Type B pancreatic cell (in vitro differentiated cells): ENCODE measurements around the gene MYL5. TPM values are rescaled to one million over a fixed set of nuclear protein-coding genes. Genes with fewer than 3 reads are reported as not detected.

Experiments
- DNase-seq: peaks from one replicate; pipeline ENCODE4 v3.0.0; 2021; ENCODE audit warnings: mixed read lengths; ENCODE audit not compliant: unreplicated experiment; ENCODE audit errors: extremely low spot score
- H3K27ac Mint-ChIP-seq: 2 replicates; pipeline ENCODE4 v1.8.0; 2021; ENCODE audit warnings: mild to moderate bottlenecking, mixed read lengths
- H3K27me3 Mint-ChIP-seq: 2 replicates; pipeline ENCODE4 v1.8.0; 2021; ENCODE audit warnings: mixed read lengths
- H3K36me3 Mint-ChIP-seq: 2 replicates; pipeline ENCODE4 v1.8.0; 2021; ENCODE audit warnings: mixed read lengths
- H3K4me1 Mint-ChIP-seq: one replicate; pipeline ENCODE4 v1.8.0; 2021; ENCODE audit warnings: mixed read lengths; ENCODE audit not compliant: unreplicated experiment
- H3K4me3 Mint-ChIP-seq: 2 replicates; pipeline ENCODE4 v1.8.0; 2021; ENCODE audit warnings: mild to moderate bottlenecking, mixed read lengths
- H3K9me3 Mint-ChIP-seq: 2 replicates; pipeline ENCODE4 v1.8.0; 2021; ENCODE audit warnings: mixed read lengths
- CTCF ChIP-seq: fragments of 200-600 bp; sonication (generic); conservative IDR thresholded peaks from 2 replicates; pipeline ENCODE4 v1.5.0; 2021; ENCODE audit warnings: antibody characterized with exemption, mild to moderate bottlenecking
- total RNA-seq: library from RNA; stranded (reverse); gene quantifications from 2 replicates; pipeline ENCODE4 v1.2.1, GENCODE V29; 2021; ENCODE audit warnings: low replicate concordance

Gene MYL5
- total RNA-seq, 1 donor from 2014 or later, result 20.2 TPM

GRCh38 chr4:660401-660800 lies 13.9 kb upstream of the MYL5 start:
- no peak overlapping the region for H3K27ac Mint-ChIP-seq
- no peaks in the 10 kb centered on the region for H3K27me3 Mint-ChIP-seq
- no peak for TF ChIP-seq CTCF
- H3K9me3 Mint-ChIP-seq, result no peaks in the 10 kb centered on the region
- H3K4me1 Mint-ChIP-seq, result no peaks in the 10 kb centered on the region
- DNase-seq, result no peak
- no peak overlapping the region for H3K4me3 Mint-ChIP-seq
- H3K36me3 Mint-ChIP-seq, result no peaks in the 10 kb centered on the region

- Mint-ChIP-seq H3K9me3 (no peaks in the 10 kb centered on the region), H3K4me3 (no peak overlapping the region), H3K27me3 (no peaks in the 10 kb centered on the region), H3K4me1 (no peaks in the 10 kb centered on the region), H3K27ac (no peak overlapping the region), H3K36me3 (no peaks in the 10 kb centered on the region)
- TF ChIP-seq CTCF, result no peak
- DNase-seq, result no peak
These were observed 13.1 kb upstream of the MYL5 start for GRCh38 chr4:661231-661630.

- no peaks in the 10 kb centered on the region for H3K9me3 Mint-ChIP-seq
- H3K27me3 Mint-ChIP-seq, result no peaks in the 10 kb centered on the region
- no peaks in the 10 kb centered on the region for H3K36me3 Mint-ChIP-seq
- H3K4me3 Mint-ChIP-seq, result no peak overlapping the region
- H3K27ac Mint-ChIP-seq, result no peak overlapping the region
- no peaks in the 10 kb centered on the region for H3K4me1 Mint-ChIP-seq
- TF ChIP-seq CTCF, result no peak
- DNase-seq, result no peak
These were observed 12.2 kb upstream of the MYL5 start for GRCh38 chr4:661881-662761.

GRCh38 chr4:663046-663437 lies 11.3 kb upstream of the MYL5 start:
- TF ChIP-seq CTCF, result no peak
- H3K4me3 Mint-ChIP-seq, result peak overlapping the region; percentile 63
- DNase-seq, result no peak
- H3K27ac Mint-ChIP-seq, result no peak overlapping the region
- no peaks in the 10 kb centered on the region for H3K36me3 Mint-ChIP-seq
- no peaks in the 10 kb centered on the region for H3K4me1 Mint-ChIP-seq
- H3K27me3 Mint-ChIP-seq, result no peaks in the 10 kb centered on the region
- H3K9me3 Mint-ChIP-seq, result no peaks in the 10 kb centered on the region

- Mint-ChIP-seq H3K9me3 (no peaks in the 10 kb centered on the region), H3K27ac (no peak overlapping the region), H3K4me1 (no peaks in the 10 kb centered on the region), H3K36me3 (no peaks in the 10 kb centered on the region), H3K4me3 (peak overlapping the region; percentile 74), H3K27me3 (no peaks in the 10 kb centered on the region)
- no peak for TF ChIP-seq CTCF
- DNase-seq, result no peak
These were observed 10.6 kb upstream of the MYL5 start for GRCh38 chr4:663438-664428.
